ENCODE measurements around the gene DNM3.
A peak's percentile ranks its signal among the peaks of the same experiment; 100 is the strongest.
"Not testable (repeated sequence)": the region's sequence is repeated elsewhere in the genome, so short reads cannot be mapped to it uniquely, and the experiment has no call there.

The DNM3 gene

GRCh38 chr1:172356620-172357019 lies 515.3 kb downstream of the DNM3 start:
- no peak overlapping the region for H3K4me3 ChIP-seq (ENCODE audit: low read depth, low read length)
- TF ChIP-seq CTCF (IDR thresholded peaks at IDR 0.05; ENCODE audit: low read depth, low read length) = 0 out of 2 replicates have a peak, but pooled peaks have one; percentile 5
- no peak for DNase-seq

GRCh38 chr1:172357753-172358385 lies 516.6 kb downstream of the DNM3 start:
- Histone ChIP-seq H3K27me3 (no peaks in the 10 kb centered on the region), H3K9me3 (no peaks in the 10 kb centered on the region), H3K4me1 (peaks cover 21% of the 10 kb centered on the region), H3K4me3 (ENCODE audit: low read depth, low read length) (no peak overlapping the region; the same call in 1 of the 2 replicates), H3K36me3 (no peaks in the 10 kb centered on the region)
- DNase-seq = no peak
- no peak for TF ChIP-seq CTCF (IDR thresholded peaks at IDR 0.05; ENCODE audit: low read depth, low read length)

More at GRCh38 chr1:172356620-172357019, 515.3 kb downstream of the DNM3 start:
- Histone ChIP-seq H3K36me3 (no peaks in the 10 kb centered on the region), H3K27me3 (no peaks in the 10 kb centered on the region), H3K9me3 (no peaks in the 10 kb centered on the region), H3K4me1 (peaks cover 21% of the 10 kb centered on the region)

GRCh38 chr1:172359491-172359999 lies 518.2 kb downstream of the DNM3 start:
- Histone ChIP-seq H3K4me3 (ENCODE audit: low read depth, low read length) (no peak overlapping the region; the same call in 1 of the 2 replicates), H3K9me3 (no peaks in the 10 kb centered on the region), H3K27me3 (no peaks in the 10 kb centered on the region), H3K36me3 (no peaks in the 10 kb centered on the region), H3K4me1 (peaks cover 21% of the 10 kb centered on the region)
- TF ChIP-seq CTCF (IDR thresholded peaks at IDR 0.05; ENCODE audit: low read depth, low read length) = no peak
- no peak for DNase-seq

- no peak overlapping the region for H3K4me3 ChIP-seq (ENCODE audit: low read depth, low read length)
- no peaks in the 10 kb centered on the region for H3K9me3 ChIP-seq
- no peak for TF ChIP-seq CTCF (IDR thresholded peaks at IDR 0.05; ENCODE audit: low read depth, low read length)
- DNase-seq = no peak
- H3K27me3 ChIP-seq = no peaks in the 10 kb centered on the region
- H3K36me3 ChIP-seq = no peaks in the 10 kb centered on the region
- peaks cover 21% of the 10 kb centered on the region for H3K4me1 ChIP-seq
Measured at GRCh38 chr1:172360511-172360910, 519.2 kb downstream of the DNM3 start.

GRCh38 chr1:172360985-172361384 lies 519.7 kb downstream of the DNM3 start:
- Histone ChIP-seq H3K36me3 (no peaks in the 10 kb centered on the region), H3K4me1 (peaks cover 21% of the 10 kb centered on the region), H3K27me3 (no peaks in the 10 kb centered on the region), H3K9me3 (no peaks in the 10 kb centered on the region), H3K4me3 (ENCODE audit: low read depth, low read length) (no peak overlapping the region)
- no peak for DNase-seq
- no peak for TF ChIP-seq CTCF (IDR thresholded peaks at IDR 0.05; ENCODE audit: low read depth, low read length)

GRCh38 chr1:172363852-172364251 lies 522.6 kb downstream of the DNM3 start:
- Histone ChIP-seq H3K36me3 (no peaks in the 10 kb centered on the region), H3K4me1 (peaks cover 9% of the 10 kb centered on the region), H3K4me3 (ENCODE audit: low read depth, low read length) (no peak overlapping the region), H3K9me3 (no peaks in the 10 kb centered on the region), H3K27me3 (no peaks in the 10 kb centered on the region)
- no peak for TF ChIP-seq CTCF (IDR thresholded peaks at IDR 0.05; ENCODE audit: low read depth, low read length)
- no peak for DNase-seq

- H3K4me1 ChIP-seq; H3K9me3 ChIP-seq; H3K36me3 ChIP-seq; H3K4me3 ChIP-seq (ENCODE audit: low read depth, low read length); DNase-seq; H3K27me3 ChIP-seq: not testable (repeated sequence)
Measured at GRCh38 chr1:172371646-172372045, 530.3 kb downstream of the DNM3 start.

Measured in BE2C (cell line).